ENCODE results near the gene PLEKHM2.

Gene PLEKHM2

DNA sequence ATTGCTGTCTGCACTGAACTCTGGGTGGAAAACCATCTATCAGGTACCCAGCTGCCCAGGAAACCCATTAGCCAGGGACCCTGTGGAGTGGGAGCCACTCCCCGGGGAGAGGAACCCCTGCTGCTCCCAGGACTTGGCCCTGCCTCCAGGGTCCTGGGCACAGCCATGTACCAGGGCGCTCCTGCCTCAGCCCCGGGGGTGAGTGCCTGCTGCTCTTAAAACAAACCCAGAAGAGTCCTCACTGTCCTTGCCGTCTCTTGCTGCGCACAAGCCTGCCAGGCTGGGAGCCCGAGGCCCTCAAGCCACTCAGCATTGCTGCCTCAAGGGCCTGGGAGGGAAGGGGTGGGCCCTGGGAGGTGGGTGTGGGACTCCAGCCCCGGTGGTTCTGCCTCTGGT, 48.6 kb downstream of the PLEKHM2 start:
- no peak overlapping the region for H3K4me3 ChIP-seq (ENCODE audit: low read depth, low read length)
- in situ Hi-C loops (cut with HindIII; ENCODE audit: low sequenced_read_pairs), result no loop called here
- no peak for DNase-seq (ENCODE audit: low read depth)
- TF ChIP-seq CTCF (IDR thresholded peaks at IDR 0.05; ENCODE audit: low read depth, low read length, missing control alignments), result no peak

- TF ChIP-seq CTCF (IDR thresholded peaks at IDR 0.05; ENCODE audit: low read depth, low read length, missing control alignments), result no peak
- in situ Hi-C loops (cut with HindIII; ENCODE audit: low sequenced_read_pairs), result no loop called here
- H3K4me3 ChIP-seq (ENCODE audit: low read depth, low read length), result no peak overlapping the region
- no peak for DNase-seq (ENCODE audit: low read depth)
Measured at GRCh38 chr1:15733218-15733725, 49.2 kb downstream of the PLEKHM2 start.

DNA sequence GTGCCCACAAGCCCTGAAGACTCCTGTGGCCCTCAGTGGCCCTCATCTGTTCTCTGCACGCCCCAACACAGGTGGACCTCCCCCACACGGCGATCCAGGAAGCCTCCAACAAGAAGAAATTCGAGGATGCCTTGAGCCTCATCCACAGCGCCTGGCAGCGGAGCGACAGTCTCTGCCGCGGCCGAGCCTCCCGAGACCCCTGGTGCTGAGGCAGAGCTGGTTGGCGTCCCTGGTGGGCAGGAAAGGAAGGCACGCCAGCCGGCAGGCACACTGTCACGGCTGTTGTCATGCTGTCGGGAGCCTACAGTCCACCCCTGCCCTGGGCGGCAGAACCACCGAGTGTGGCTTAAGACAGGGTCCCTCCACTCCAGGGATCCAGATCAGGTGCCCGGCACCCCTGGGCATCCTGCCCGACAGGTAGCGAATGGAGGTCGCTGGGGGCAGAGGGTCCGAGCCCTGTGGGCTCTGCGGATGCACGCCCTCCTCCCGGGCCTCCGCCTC, 49.7 kb downstream of the PLEKHM2 start:
- no peak for DNase-seq (ENCODE audit: low read depth)
- TF ChIP-seq CTCF (IDR thresholded peaks at IDR 0.05; ENCODE audit: low read depth, low read length, missing control alignments), result no peak
- in situ Hi-C loops (cut with HindIII; ENCODE audit: low sequenced_read_pairs), result no loop called here
- no peak overlapping the region for H3K4me3 ChIP-seq (ENCODE audit: low read depth, low read length)

- in situ Hi-C loops (cut with HindIII; ENCODE audit: low sequenced_read_pairs), result no loop called here
- no peak overlapping the region for H3K4me3 ChIP-seq (ENCODE audit: low read depth, low read length)
- no peak for TF ChIP-seq CTCF (IDR thresholded peaks at IDR 0.05; ENCODE audit: low read depth, low read length, missing control alignments)
- DNase-seq (ENCODE audit: low read depth), result no peak
Measured at GRCh38 chr1:15734296-15734695, 50.2 kb downstream of the PLEKHM2 start.

DNA sequence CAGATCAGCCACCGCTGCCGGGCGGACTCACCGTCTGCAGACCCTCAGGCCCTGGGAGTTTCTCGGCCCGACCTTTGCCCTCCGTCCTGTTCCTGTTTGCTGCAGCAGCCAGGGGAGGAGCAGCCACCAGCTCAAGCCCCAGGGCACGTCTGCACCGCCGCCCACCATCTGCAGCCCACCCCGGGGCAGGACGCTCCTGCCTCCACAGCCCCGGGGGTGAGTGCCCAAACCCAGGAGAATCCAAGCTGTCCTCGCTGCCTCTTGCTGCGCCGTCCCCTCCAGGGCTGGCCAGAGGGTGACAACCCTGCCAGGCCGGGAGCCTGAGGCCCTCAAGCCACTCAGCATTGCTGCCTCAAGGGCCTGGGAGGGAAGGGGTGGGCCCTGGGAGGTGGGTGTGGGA, 50.8 kb downstream of the PLEKHM2 start:
- H3K4me3 ChIP-seq (ENCODE audit: low read depth, low read length), result no peak overlapping the region
- in situ Hi-C loops (cut with HindIII; ENCODE audit: low sequenced_read_pairs), result no loop called here
- no peak for DNase-seq (ENCODE audit: low read depth)
- TF ChIP-seq CTCF (IDR thresholded peaks at IDR 0.05; ENCODE audit: low read depth, low read length, missing control alignments), result no peak

DNA sequence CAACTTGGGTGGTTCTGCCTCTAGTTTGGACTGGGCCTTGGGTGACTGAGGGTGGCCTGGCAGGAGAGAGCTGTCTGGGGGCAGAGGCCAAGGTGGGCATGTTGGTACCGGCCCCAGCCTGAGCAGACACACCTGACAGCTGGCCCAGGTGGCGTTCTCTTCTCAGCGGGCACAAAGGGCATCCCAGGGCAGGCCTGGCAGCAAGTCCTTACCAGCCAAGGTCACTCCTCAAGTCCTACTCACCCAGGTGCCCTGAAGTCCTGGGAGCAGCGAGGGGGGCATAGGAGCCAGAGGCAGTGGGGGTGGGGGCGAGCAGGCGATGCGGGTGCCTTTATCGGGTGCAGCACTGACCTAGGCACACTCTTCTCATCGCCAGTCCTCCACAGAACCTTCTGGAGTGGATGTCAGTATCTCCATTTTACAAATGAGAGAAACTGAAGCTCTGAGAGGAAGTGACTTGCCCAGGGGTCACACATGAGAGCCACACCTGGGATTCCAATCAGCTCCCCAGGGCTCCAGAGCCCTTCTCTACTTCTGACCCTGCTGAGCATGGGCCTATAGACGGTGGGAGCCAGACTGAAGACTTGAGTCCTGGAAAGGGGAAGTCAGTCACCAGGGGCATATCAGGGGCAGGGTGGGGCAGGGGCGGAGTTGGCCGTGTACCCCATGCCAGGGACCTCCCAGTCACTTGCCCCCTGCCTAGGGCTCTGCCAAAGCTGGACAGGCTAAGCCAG, 51.4 kb downstream of the PLEKHM2 start:
- no peak for TF ChIP-seq CTCF (IDR thresholded peaks at IDR 0.05; ENCODE audit: low read depth, low read length, missing control alignments)
- in situ Hi-C loops (cut with HindIII; ENCODE audit: low sequenced_read_pairs), result no loop called here
- H3K4me3 ChIP-seq (ENCODE audit: low read depth, low read length), result no peak overlapping the region
- no peak for DNase-seq (ENCODE audit: low read depth)

Data from astrocyte of the cerebellum (primary cell).